HG03378 (cell line): ENCODE data around the gene KIZ.
A peak's percentile ranks its signal among the peaks of the same experiment; 100 is the strongest.

Experiments used
- ATAC-seq: cut with Tn5 transposase; IDR thresholded peaks from one replicate; pipeline ENCODE4 v1.9.1; 2021; ENCODE audit warnings: mild to moderate bottlenecking, moderate library complexity; ENCODE audit not compliant: unreplicated experiment

Gene KIZ, protein sequence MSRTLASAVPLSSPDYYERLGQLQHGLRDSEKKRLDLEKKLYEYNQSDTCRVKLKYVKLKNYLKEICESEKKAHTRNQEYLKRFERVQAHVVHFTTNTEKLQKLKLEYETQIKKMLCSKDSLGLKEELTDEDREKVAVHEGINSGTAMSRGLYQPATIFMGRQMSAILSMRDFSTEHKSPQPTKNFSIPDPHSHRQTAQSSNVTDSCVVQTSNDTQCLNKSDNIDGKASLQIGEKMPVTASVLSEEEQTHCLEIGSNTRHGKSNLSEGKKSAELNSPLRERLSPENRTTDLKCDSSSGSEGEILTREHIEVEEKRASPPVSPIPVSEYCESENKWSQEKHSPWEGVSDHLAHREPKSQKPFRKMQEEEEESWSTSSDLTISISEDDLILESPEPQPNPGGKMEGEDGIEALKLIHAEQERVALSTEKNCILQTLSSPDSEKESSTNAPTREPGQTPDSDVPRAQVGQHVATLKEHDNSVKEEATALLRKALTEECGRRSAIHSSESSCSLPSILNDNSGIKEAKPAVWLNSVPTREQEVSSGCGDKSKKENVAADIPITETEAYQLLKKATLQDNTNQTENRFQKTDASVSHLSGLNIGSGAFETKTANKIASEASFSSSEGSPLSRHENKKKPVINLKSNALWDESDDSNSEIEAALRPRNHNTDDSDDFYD

DNA sequence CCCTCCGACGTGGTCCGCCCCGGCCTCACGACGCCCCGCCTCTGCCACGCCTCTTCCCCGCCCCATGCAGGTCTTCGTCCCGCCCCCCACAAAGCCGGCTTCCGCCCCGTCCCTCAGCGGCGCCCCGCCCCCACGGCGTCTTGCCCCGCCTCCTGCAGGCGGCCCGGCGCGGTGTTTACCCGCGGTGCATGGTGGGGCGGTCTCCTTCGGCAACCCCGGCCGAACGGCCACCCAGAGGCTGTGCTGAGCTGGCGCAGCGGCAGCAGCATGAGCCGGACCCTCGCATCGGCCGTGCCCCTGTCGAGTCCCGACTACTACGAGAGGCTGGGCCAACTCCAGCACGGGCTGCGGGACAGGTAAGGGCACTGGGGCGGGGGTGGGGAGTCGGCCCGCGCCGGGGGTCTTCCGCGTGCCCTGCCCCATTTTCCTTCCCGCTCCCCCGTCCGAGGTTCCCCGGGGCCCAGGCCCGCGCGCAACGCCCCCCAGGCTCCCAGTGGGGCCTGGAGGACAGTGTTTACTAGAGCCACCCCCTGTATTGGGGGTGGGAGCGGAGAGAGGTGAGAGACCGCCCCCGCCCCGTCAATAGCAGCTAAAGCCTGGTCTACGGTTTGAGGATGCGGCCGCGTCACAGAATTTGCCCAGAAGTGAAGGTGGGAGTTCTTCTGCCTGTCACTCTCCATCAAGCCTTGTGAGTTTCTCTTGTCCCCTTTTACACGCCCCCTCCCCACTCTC is at the start of gene KIZ:
KIZ (plus strand) TSS at position 234 of the 732 bp plus-strand sequence; CDS start at position 268, 34 bp downstream.
- ATAC-seq = peak; percentile 88

DNA sequence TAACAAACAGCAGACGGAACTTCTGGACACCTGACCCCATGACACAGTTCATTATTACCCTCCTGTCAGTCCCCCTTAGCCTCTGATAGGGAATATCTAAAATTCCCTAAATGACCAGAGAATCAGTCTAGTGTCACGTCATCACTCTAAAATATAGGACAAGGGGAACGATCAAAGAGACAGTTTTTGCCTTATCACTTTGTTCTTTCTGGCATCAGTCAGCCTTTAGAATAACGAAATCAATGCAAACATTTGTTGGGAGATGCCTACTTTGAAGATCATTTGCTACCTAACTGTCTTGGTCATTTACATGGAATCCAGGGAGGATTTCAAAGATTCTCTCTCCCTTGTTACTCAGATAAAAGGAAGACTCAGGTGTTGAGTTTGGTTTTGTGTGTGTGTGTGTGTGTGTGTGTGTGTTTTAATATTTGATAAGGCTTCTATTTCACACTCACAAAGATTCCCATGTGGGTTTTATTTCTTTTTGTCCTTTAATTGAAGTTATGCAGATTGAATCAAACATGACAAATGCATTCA is 48.0 kb upstream of the KIZ start:
- no peak for ATAC-seq

GRCh38 chr20:21082584-21082983 is 43.3 kb upstream of the KIZ start:
- ATAC-seq = no peak

DNA sequence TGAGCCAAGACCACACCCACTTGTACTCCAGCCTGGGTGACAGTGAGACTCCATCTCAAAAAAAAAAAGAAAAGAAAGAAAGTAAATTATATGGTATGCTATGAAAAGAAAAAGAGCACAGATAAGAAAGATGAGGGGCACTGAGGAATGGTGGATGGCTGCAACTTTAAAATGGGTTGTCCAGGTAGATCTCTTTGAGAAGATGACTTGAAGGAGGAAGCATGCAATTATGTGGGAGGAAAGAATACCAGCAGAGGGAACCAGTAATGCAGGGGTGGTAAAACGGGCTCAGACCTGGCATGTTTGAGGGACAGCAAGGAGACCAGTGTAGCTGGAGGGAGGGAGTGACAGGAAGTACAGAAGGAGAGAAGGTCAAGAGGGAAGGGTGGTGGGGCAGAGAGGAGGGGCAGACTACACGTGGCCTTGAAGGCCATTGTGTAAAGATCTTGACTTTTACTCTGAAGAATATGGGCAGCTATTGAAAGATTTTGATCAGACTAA is 42.0 kb upstream of the KIZ start:
- no peak for ATAC-seq

- ATAC-seq = no peak
Measured at GRCh38 chr20:21087862-21088540, 37.9 kb upstream of the KIZ start.

DNA sequence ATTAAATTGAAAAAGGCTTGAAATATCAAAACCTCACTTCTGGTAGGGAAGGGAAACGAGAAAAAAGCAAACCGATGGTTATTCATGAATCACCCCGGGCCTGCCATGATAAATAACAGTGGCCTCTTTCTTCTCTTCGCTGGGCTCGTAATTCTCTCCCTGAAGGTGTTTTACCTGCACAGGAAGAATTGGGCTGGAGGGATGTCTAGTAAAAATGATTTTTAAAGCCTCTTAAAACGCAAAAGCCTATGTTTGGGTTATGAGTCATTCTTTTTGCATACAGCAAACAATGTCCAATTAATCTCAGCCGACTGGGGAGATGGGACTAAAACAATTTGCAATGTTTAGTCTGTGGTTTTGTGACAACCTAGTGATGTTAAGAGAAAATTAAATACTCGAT is 36.5 kb upstream of the KIZ start:
- no peak for ATAC-seq

GRCh38 chr20:21090111-21090618 is 35.7 kb upstream of the KIZ start:
- ATAC-seq = no peak

GRCh38 chr20:21090721-21091120 is 35.2 kb upstream of the KIZ start:
- ATAC-seq = no peak

DNA sequence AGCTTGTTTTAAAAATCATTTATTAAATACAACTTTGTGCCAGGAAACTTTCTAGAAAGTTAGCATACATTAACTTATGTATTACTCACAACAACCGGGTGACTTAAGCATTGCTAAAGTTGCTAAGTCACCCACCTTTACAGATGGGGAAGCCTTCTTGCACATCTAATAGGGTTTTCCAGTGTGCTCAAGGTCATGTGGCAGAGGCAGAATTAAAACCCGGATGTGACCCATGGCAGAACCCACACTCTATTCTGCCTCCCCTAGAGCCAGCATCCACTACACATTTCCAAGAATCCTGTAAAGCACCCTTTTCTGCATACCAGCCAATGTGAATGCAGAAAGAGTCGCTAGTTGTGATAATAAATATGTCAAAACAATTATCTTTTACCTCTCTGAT is 33.1 kb upstream of the KIZ start:
- no peak for ATAC-seq

GRCh38 chr20:21096321-21097043 is 29.4 kb upstream of the KIZ start:
- ATAC-seq = no peak

DNA sequence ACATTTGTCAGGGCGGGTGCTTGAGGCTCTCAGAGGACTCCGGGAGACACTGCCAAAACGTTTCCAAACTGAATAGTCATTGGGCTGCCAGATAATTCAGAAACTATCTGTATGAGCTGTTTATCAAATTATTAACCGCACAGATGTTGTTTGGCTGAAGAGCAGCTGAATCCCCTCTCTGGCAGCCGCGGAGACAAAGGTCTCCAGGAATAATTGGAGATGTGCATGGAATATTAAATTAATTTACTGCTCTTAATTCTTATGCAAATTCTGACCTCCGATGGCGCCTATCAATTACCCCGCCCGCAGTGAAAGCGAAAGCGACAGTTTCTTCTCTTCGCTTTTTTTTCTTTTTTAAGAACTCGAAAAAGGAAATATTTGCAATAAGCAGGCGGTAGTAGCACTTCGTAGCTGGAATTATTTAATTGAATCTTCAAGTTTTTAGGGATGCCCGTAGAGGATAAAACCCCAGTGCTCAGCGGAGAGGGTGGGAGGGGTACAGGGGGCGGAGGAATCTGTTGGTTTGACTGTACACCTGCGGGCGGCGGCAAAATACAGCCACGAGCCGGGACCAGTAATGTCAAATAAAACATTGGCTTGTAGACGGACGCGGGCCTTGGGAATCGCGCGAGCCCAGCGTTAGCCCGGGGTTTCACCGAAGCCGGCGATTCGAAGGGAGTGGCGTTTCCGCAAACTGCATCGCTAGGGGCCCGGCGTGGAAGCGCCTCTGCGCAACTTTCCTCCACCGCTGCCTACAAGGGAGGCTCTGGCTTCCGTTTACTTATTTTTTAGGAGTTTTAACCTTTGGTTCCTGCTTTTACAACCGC is 25.9 kb upstream of the KIZ start:
- peak; percentile 43 for ATAC-seq

DNA sequence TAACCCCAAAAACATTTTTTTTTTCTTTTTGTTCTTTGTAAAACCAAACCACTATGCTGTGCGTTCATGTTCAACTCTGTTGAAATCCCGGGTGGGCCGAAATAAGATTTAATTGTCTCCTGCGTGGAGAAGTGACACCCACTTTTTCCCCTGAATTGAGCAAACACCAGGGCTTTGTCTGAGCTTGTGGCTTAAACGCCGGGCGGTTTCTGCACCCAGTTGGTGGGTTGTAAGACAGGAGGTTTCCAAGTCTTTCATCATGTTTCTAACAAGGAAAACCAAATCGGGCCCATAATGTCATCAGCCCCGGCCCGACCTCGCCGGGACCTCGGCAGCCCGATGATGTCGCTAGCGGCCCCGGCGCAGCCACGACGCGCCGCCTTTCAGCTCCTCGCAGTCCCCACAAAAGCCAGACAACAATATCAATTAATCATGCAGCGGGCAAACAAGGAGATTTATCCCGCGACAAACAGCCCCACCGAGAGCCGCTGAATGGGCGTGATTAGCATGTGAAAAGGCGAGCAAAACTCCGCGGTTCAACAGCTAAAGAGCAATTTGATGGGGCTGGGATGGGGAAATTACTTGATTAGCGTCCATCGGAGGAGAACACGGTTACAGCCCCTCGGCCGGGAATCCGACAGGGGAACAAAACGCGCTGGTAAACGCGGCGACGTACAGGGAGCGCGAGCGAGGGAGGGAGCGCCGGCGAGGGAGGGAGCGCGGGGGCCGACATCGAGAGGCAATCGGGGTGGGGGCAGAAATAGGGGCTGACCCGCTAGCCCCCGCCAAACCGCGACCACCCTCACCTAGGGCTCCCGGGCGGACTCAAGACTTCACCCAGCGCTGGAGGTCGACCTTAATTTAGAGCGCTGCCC is 25.1 kb upstream of the KIZ start:
- no peak for ATAC-seq

GRCh38 chr20:21101453-21101931 is 24.4 kb upstream of the KIZ start:
- ATAC-seq = no peak

- no peak for ATAC-seq
Measured at GRCh38 chr20:21101932-21102575, 23.8 kb upstream of the KIZ start.

- peak; percentile 34 for ATAC-seq
Measured at GRCh38 chr20:21102603-21103311, 23.1 kb upstream of the KIZ start.

DNA sequence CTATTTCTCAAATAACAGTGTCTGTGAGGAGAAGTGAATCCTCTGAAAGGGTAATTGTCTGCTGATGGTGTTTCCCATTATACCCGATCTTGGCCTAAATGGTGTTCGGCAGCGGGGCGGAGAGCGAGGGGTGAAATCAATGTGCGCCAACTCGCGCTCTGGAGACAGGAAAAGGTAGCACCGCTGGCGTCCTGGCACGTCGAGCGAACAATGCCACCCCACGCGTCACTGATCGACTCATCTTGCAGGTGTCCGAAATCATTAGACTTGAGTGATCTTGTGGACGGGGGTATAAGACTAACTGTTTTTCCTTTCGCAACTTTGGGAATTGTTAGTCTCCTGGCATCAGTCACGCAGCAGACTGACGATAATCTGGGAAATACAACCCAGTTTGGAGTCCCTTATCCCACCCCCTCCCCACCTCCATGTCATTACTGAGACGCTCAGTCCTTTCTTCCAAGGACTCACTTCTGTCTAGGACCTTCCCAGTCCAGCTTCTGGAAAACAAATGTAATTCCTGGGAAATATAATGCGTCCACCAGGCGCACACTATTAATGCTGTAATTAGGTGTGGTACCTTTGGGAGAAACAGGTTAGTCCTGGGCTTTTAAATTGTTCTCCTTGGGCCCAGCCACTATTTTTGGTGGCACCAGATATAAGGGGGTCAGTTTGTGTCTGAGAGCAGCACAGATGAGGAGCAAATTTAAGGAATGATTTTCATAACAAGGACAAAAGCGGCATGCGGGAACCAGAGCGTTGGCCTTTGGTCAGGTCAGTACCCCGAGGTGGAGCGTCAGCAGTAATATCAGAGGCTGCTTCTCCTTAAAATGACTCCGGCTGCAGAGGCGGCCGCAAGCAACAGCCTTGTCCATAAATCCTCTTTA is 22.1 kb upstream of the KIZ start:
- ATAC-seq = no peak
